ENCODE results near the gene TMTC2.
"Not testable (repeated sequence)": the region's sequence is repeated elsewhere in the genome, so short reads cannot be mapped to it uniquely, and the experiment has no call there.

The TMTC2 gene

DNA sequence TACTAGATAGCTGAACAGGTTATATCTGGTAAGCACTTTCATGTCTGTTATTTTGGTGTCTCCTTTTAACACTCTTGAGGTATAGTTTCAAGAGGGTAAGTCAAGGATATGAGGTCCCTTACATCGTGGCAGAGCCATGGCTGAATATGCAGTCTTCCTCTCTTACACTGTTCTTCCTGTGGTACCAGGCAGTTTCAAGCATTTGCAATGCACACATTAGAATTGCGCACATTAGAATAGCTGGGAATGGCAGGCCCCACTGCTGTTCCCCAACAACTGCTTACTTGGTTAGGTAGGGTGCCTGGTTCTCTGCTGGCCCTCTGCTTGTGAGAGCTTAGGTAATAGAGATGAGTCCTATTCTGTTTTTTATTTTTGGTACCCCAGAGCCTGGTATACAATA lies 41.2 kb downstream of the TMTC2 start:
- DNase-seq (ENCODE audit: low spot score): no peak

GRCh38 chr12:82728710-82729109 lies 42.0 kb downstream of the TMTC2 start:
- no peak for DNase-seq (ENCODE audit: low spot score)

- no peak for DNase-seq (ENCODE audit: low spot score)
Measured at GRCh38 chr12:82730953-82731459, 44.3 kb downstream of the TMTC2 start.

DNA sequence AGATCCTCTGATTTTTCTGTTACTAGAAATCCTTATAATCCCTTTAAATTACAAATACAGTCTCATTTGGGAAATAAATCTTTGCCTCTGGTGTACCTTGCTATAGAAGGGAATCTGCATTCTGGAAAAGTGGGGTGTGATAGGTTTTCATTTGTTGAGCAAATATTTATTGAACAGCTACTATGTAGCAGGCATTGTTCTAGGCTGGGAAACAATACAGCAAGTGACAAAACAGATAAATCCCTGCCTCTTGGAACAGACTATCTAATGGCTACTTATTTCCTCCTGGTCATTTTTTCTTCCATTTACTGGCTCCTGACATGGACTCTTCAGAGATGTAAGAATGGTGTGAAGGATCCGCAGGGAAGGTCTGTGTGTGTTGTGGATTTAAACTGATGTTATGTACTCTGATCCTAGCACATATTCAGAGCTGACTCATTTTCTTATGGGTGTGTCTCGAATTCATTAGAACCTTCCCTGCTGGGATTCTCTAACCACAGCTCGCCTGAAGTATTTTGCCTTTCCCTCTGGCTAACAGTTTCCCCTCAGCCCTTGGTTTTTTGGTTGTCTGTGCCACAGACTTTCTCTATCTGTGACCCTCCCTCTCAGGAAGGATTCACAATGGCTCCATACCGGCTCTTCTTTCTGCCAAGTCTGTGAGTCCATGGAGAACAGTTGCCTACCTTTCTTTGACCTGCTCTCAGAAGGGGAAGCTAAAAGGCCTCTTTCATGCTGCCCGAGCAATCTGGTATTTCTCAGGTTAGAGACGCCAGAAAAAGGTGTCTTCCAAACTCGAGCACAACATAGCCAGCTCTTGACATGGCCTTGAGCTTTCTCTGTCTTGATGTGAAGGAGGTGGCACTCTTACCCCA lies 53.7 kb downstream of the TMTC2 start:
- DNase-seq (ENCODE audit: low spot score): peak; percentile 10

DNA sequence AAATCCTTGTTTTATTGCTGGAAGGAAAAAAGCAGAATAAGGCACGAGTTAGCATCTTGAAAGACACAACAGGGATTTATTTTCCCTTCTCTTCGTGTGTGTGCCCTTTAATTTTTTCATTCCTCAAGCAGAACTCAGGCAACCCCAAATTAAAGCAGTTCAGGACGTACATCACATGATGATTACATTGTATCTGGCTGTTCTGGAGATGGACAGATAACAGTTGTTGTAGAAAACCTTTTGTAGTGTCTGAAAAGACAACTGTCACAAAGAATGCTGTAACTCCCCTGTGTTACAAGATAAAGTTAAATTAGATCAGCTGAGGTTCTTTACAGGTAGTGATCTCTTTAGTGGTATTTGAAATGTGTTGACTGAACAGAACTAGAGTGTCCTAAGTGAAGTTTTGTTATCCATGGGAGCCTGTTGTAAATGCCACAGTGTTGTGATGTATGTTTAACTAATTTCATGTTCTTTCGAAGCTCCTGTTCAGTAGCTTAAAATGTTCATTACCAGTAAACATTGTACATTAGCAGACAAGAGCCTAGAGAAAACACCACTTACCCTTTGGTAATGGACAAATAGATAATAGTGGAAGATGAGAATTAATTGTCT lies 58.5 kb downstream of the TMTC2 start:
- no peak for DNase-seq (ENCODE audit: low spot score)

DNA sequence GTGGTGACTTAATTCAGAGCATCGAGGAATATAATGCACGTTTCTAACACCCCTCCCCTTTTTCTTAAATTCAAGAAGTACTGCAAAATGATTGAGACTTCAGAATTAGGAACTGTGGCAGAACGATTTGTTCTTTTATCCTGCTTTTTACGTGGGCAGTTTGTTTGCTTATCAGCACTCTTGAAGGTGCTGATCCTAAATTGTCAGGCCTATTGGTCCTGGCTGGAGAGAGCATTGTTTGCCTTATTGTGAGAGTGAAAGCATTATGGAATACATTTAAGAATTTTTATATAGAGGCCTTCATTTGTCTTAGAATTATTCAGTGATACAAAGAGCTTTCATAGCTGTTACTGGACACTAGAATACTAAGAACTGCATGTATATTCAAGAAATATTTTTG lies 59.1 kb downstream of the TMTC2 start:
- no peak for DNase-seq (ENCODE audit: low spot score)

DNA sequence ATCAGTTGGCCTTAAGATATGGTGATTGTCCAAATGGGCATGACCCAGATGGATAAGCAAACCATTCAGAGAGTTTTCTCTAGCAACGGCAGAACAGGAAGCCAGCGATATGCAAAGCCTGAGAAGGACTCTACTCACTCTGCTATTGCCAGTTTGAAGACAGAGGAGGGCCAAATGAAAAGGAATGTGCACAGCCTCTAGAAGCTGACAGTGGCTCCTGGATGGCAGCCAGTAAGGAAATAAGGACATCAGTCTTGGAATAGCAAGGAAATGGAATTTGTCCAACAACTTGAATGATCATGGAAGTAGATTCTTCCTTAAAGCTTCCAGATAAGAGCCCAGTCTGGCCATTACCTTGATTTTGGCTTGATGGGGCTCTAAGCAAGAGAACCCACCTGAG lies 60.0 kb downstream of the TMTC2 start:
- no peak for DNase-seq (ENCODE audit: low spot score)

GRCh38 chr12:82749015-82749414 lies 62.3 kb downstream of the TMTC2 start:
- no peak for DNase-seq (ENCODE audit: low spot score)

DNA sequence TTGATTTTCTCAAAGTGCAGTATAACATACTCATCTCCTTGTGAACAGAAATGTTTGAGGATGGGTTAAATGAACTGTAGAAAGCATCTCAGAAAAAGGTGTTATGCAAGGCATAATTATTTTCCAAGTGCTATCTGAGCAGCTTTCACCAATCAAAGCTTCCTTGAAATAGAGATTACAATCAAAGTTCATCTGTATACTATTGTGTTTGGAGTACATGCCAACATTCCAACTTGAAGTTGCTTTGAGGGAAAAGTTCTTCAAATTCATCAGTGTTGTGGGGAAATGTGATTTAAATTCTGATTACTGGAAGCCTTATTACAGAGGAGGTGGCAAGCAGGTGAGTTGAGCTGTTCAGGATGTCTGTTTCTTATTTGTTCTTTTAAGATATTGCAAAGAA lies 68.2 kb downstream of the TMTC2 start:
- DNase-seq (ENCODE audit: low spot score): no peak

- DNase-seq (ENCODE audit: low spot score): no peak
Measured at GRCh38 chr12:82756303-82756702, 69.6 kb downstream of the TMTC2 start.

DNA sequence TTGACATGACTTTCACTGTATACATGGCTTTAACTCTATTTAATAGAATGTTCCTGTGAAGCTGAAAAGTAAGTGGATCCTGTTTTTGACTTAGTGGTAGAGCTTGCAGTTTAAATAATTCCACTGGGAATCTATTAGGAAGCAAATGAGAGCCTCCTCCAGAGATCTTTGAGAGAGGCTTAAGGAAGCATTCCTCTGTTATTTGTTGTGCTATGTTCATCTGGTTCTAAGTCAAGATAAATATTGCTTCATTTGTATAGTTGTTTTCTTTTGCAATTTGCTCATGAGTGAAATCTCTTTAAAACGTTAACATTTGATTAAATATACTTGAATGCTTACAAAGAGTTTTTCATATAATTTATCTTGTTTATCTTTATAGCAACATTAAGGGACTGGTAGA lies 70.4 kb downstream of the TMTC2 start:
- no peak for DNase-seq (ENCODE audit: low spot score)

- no peak for DNase-seq (ENCODE audit: low spot score)
Measured at GRCh38 chr12:82757656-82758055, 71.0 kb downstream of the TMTC2 start.

GRCh38 chr12:82758749-82759330 lies 72.1 kb downstream of the TMTC2 start:
- no peak for DNase-seq (ENCODE audit: low spot score)

GRCh38 chr12:82760423-82760822 lies 73.7 kb downstream of the TMTC2 start:
- DNase-seq (ENCODE audit: low spot score): no peak

- DNase-seq (ENCODE audit: low spot score): not testable (repeated sequence)
Measured at GRCh38 chr12:82765206-82765605, 78.5 kb downstream of the TMTC2 start.

DNA sequence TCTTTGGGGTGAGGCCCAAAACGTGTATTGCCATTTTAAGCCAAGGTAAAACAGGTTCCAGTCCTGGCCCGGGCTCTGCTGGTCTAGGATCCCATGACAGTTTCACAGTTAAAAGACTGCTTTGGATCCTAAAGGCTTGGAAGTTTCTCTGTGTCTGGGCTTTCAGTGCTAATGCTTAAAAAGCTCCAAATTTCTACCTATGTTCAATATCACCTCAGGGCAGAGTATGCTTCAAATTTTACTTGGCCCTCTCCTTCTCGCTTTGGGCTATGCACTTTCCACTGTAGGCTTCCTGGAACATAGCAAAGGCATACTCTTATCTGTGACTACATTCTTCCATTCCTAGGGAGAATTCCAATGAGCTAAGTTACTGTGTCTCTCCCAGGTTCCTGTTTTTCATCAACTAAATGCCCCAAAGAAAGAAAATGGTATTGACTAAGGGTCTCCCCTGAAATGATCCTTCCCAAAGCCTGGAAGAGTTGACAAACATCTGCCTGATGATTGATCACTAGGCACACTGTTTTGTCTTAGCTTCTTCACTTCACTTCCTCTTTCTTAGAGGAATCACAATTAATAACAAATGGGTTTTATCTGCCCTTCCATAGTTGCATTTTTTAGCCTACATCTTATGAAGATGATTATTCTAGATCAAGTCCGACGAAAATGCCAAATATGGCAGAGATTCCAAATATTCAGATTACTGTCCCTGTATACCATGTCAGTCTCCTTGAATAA lies 79.4 kb downstream of the TMTC2 start:
- DNase-seq (ENCODE audit: low spot score): no peak

- no peak for DNase-seq (ENCODE audit: low spot score)
Measured at GRCh38 chr12:82774666-82775065, 88.0 kb downstream of the TMTC2 start.

- no peak for DNase-seq (ENCODE audit: low spot score)
Measured at GRCh38 chr12:82780517-82780916, 93.8 kb downstream of the TMTC2 start.

DNA sequence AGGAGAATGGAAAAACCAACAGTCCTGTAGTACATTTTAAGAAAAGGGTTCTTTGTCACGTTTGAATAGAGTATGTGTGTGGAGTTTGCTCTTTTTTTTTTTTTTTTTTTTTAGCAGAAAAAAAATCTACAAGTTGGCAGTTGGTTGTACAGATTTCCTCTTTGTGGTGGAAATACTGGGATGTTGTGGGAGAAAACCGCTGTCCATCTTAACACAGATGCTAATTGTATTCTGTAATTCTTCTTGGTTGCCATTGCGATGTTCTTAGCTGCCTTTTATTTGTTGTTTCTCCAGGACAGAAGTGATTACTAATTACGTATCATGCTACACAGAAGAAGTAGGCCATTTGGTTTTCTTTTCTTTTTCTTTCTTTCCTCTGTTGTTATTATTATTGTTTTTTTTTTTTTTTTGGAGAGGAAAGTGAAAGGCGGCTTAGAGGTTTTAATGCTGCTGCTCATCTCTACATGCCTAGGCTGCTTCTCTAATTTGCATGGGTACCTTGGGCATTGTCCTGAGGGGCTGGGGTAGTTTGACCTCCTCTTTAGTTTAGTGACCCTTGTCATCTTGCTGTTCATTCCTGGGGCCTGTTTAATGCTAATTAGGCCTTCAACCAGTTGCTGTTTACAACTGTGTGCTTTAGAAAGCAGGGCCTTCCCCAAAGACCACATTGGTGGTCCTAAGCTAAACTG lies 94.7 kb downstream of the TMTC2 start:
- DNase-seq (ENCODE audit: low spot score): no peak

DNA sequence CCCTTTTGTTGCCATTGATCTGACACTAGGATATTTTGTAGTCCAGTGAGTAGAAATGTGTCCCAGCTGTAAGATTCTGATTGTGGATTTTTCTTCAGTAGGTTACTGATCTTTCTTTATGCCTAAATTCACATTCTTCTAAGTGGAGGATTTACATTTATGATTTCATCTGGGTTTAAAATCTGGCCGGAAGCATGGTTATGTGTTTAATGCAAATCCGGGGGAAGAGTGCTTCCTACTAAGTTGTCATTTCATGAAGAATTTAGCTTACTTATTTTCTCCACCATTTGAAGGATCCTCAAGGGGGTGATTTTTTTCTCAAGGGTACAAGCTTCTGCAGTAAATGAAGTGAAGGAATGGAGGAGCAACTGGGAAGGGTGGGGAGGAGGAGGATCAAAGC lies 96.7 kb downstream of the TMTC2 start:
- no peak for DNase-seq (ENCODE audit: low spot score)

GRCh38 chr12:82787016-82787415 lies 100.3 kb downstream of the TMTC2 start:
- no peak for DNase-seq (ENCODE audit: low spot score)

GRCh38 chr12:82788594-82788993 lies 101.9 kb downstream of the TMTC2 start:
- no peak for DNase-seq (ENCODE audit: low spot score)

All from RKO (cell line).